IMR-90 (cell line): Measurements from ENCODE around the gene WDR46. TPM values are rescaled to one million over a fixed set of nuclear protein-coding genes. Genes with fewer than 3 reads are reported as not detected.

Experiments used
- ATAC-seq: fragments of 200-7000 bp; cut with Tn5 transposase; 2 replicates; pipeline ENCODE4 v1.9.1; 2020; ENCODE audit warnings: low read depth, mild to moderate bottlenecking, moderate library complexity
- BruUV-seq: library from RNA; stranded (reverse); fragments of 400-500 nt; replicated peaks from 2 replicates; lab custom pipeline; 2021; lab: Mats Ljungman, UMichigan
- CTCF ChIA-PET: fragments of 300-600 bp; formaldehyde crosslinking; extraction: SDS; loops from one replicate; lab custom pipeline; 2021; ENCODE audit warnings: antibody characterized with exemption; lab: Yijun Ruan, JAX
- POLR2A ChIA-PET: fragments of 300-600 bp; sonication (Branson Sonifier 250); formaldehyde crosslinking; loops from one replicate; lab custom pipeline; 2022; ENCODE audit warnings: antibody characterized with exemption; ENCODE audit not compliant: unreplicated experiment; lab: Charles Lee
- DNase-seq: peaks from one replicate; pipeline ENCODE4 v3.0.0; 2013
- H2AFZ ChIP-seq: replicated peaks from 2 replicates; pipeline ENCODE3; 2013; ENCODE audit warnings: low read length, mild to moderate bottlenecking; ENCODE audit not compliant: poor library complexity
- H2AK5ac ChIP-seq: 2 replicates; pipeline ENCODE4 v1.6.1; 2013; ENCODE audit warnings: low read depth, low read length, inconsistent platforms
- H2AK9ac ChIP-seq: replicated peaks from 2 replicates; pipeline ENCODE3; 2013; ENCODE audit warnings: mild to moderate bottlenecking, low read depth, low read length, moderate library complexity; ENCODE audit not compliant: poor library complexity
- H2BK120ac ChIP-seq: 2 replicates; pipeline ENCODE4 v1.6.1; 2013; ENCODE audit warnings: low read depth, low read length, inconsistent platforms
- H2BK15ac ChIP-seq: 3 replicates; pipeline ENCODE4 v1.6.1; 2013; ENCODE audit warnings: low read depth, low read length, inconsistent platforms
- H2BK20ac ChIP-seq: 2 replicates; pipeline ENCODE4 v1.6.1; 2013; ENCODE audit warnings: low read depth, mild to moderate bottlenecking, inconsistent platforms, low read length, moderate library complexity
- H2BK5ac ChIP-seq: 2 replicates; pipeline ENCODE4 v1.6.1; 2013; ENCODE audit warnings: mild to moderate bottlenecking, low read depth, low read length, inconsistent platforms; ENCODE audit not compliant: poor library complexity, severe bottlenecking
- H3K14ac ChIP-seq: replicated peaks from 2 replicates; pipeline ENCODE4 v1.6.1; 2013; ENCODE audit warnings: low read depth, low read length, inconsistent platforms
- H3K18ac ChIP-seq: 2 replicates; pipeline ENCODE4 v1.6.1; 2013; ENCODE audit warnings: low read depth, low read length, control low read depth
- H3K23ac ChIP-seq: 2 replicates; pipeline ENCODE4 v1.6.1; 2013; ENCODE audit warnings: low read depth, low read length, inconsistent platforms
- H3K27ac ChIP-seq: 2 replicates; pipeline ENCODE4 v1.5.1; 2013; ENCODE audit warnings: mild to moderate bottlenecking, control low read depth, low read length; ENCODE audit not compliant: insufficient read depth
- H3K27me3 ChIP-seq: 2 replicates; pipeline ENCODE4 v1.6.1; 2013; ENCODE audit warnings: low read length; ENCODE audit not compliant: control insufficient read depth, insufficient read depth
- H3K36me3 ChIP-seq: 2 replicates; pipeline ENCODE4 v1.6.1; 2013; ENCODE audit warnings: low read length, mixed read lengths; ENCODE audit not compliant: control insufficient read depth, insufficient read depth
- H3K4ac ChIP-seq: 2 replicates; pipeline ENCODE4 v1.6.1; 2013; ENCODE audit warnings: low read depth, low read length, inconsistent platforms
- H3K4me1 ChIP-seq: 2 replicates; pipeline ENCODE4 v1.6.1; 2013; ENCODE audit warnings: low read length, mixed read lengths; ENCODE audit not compliant: control insufficient read depth, insufficient read depth
- H3K4me2 ChIP-seq: 2 replicates; pipeline ENCODE4 v1.6.1; 2013; ENCODE audit warnings: low read depth, mild to moderate bottlenecking, control low read depth, low read length, moderate library complexity
- H3K4me3 ChIP-seq: 2 replicates; pipeline ENCODE4 v1.5.1; 2013; ENCODE audit warnings: low read depth, mild to moderate bottlenecking, control low read depth, low read length, moderate library complexity; ENCODE audit not compliant: insufficient read depth
- H3K56ac ChIP-seq: 2 replicates; pipeline ENCODE4 v1.6.1; 2013; ENCODE audit warnings: low read length, inconsistent platforms; ENCODE audit not compliant: insufficient read depth; ENCODE audit errors: extremely low read depth
- H3K79me1 ChIP-seq, 2 experiments: 2 replicates each; pipeline ENCODE4 v1.6.1; 2013; ENCODE audit warnings: low read length in 2 of 2, inconsistent platforms in 1 of 2, low read depth in 1 of 2
- H3K9ac ChIP-seq: 2 replicates; pipeline ENCODE4 v1.6.1; 2013; ENCODE audit warnings: low read depth, low read length, control low read depth
- H3K9me1 ChIP-seq: 2 replicates; pipeline ENCODE4 v1.6.1; 2013; ENCODE audit warnings: low read length, inconsistent platforms; ENCODE audit not compliant: insufficient read depth
- H3K9me3 ChIP-seq: 2 replicates; pipeline ENCODE4 v1.6.1; 2013; ENCODE audit warnings: low read length; ENCODE audit not compliant: control insufficient read depth, insufficient read depth
- H4K20me1 ChIP-seq: 2 replicates; pipeline ENCODE4 v1.6.1; 2013; ENCODE audit warnings: low read length, inconsistent platforms; ENCODE audit not compliant: insufficient read depth
- H4K5ac ChIP-seq: 2 replicates; pipeline ENCODE4 v1.6.1; 2013; ENCODE audit warnings: mild to moderate bottlenecking, low read depth, low read length, control low read depth
- H4K8ac ChIP-seq, 2 experiments: 2 replicates each; pipeline ENCODE4 v1.6.1; 2013; ENCODE audit warnings: low read depth in 2 of 2, low read length in 2 of 2, control low read depth in 1 of 2, inconsistent platforms in 1 of 2
- H4K91ac ChIP-seq: 2 replicates; pipeline ENCODE4 v1.6.1; 2013; ENCODE audit warnings: low read depth, low read length, inconsistent platforms; ENCODE audit not compliant: insufficient read depth
- BHLHE40 ChIP-seq: fragments of 150-350 bp; IDR thresholded peaks from 2 replicates; pipeline ENCODE4 v1.6.1; 2016; ENCODE audit warnings: mild to moderate bottlenecking, low read depth, low read length
- CEBPB ChIP-seq: IDR thresholded peaks from 2 replicates; pipeline ENCODE4 v1.6.1; 2012; ENCODE audit warnings: low read depth, low read length, improper control_type of control experiment
- CHD1 ChIP-seq: IDR thresholded peaks from 2 replicates; pipeline ENCODE4 v1.6.1; 2012; ENCODE audit warnings: low read depth, low read length, improper control_type of control experiment
- FOS ChIP-seq: fragments of 150-350 bp; IDR thresholded peaks from 2 replicates; pipeline ENCODE4 v1.6.1; 2016; ENCODE audit warnings: low read depth, low read length
- MAFK ChIP-seq: IDR thresholded peaks from 2 replicates; pipeline ENCODE4 v1.6.1; 2012; ENCODE audit warnings: low read depth, low read length, improper control_type of control experiment
- MAZ ChIP-seq: IDR thresholded peaks from 2 replicates; pipeline ENCODE4 v1.6.1; 2012; ENCODE audit warnings: low read depth, mild to moderate bottlenecking, low read length, improper control_type of control experiment, moderate library complexity, borderline replicate concordance
- MXI1 ChIP-seq: IDR thresholded peaks from 2 replicates; pipeline ENCODE4 v1.6.1; 2012; ENCODE audit warnings: low read depth, mild to moderate bottlenecking, low read length, moderate library complexity, borderline replicate concordance
- NFE2L2 ChIP-seq: fragments of 150-350 bp; IDR thresholded peaks from 2 replicates; pipeline ENCODE4 v1.6.1; 2016; ENCODE audit warnings: low read depth, mild to moderate bottlenecking, low read length
- POLR2A ChIP-seq: IDR thresholded peaks from 2 replicates; pipeline ENCODE4 v1.6.1; 2012; ENCODE audit warnings: mild to moderate bottlenecking, low read depth, low read length
- RAD21 ChIP-seq: IDR thresholded peaks from 2 replicates; pipeline ENCODE4 v1.6.1; 2012; ENCODE audit warnings: low read length, improper control_type of control experiment
- RCOR1 ChIP-seq: IDR thresholded peaks from 2 replicates; pipeline ENCODE4 v1.6.1; 2012; ENCODE audit warnings: mild to moderate bottlenecking, low read length, improper control_type of control experiment; ENCODE audit not compliant: insufficient replicate concordance
- RFX5 ChIP-seq: IDR thresholded peaks from 2 replicates; pipeline ENCODE4 v1.8.0; 2012; ENCODE audit warnings: low read depth, mild to moderate bottlenecking, low read length, moderate library complexity
- SMC3 ChIP-seq: fragments of 150-350 bp; IDR thresholded peaks from 2 replicates; pipeline ENCODE4 v1.6.1; 2016; ENCODE audit warnings: low read depth, mild to moderate bottlenecking, antibody characterized with exemption, low read length, moderate library complexity
- whole genome bisulfite sequencing, 2 experiments: methylation state at CpG; one replicate each; pipeline versions ENCODE4 v1.1.5 to v1.1.7; 2013; ENCODE audit warnings: missing lambda C conversion rate in 2 of 2; ENCODE audit not compliant: insufficient read length in 1 of 2; ENCODE audit errors: extremely low coverage in 2 of 2; 5-methylcytosine and 5-hydroxymethylcytosine counted together
- dilution Hi-C: fragments of 300-500 bp; cut with HindIII; formaldehyde crosslinking; loops from one replicate; pipeline ENCODE4 v1.14.3; 2018; ENCODE audit warnings: low sequenced_read_pairs; ENCODE audit not compliant: unreplicated experiment
- in situ Hi-C: fragments of 300-500 bp; cut with MboI; formaldehyde crosslinking; loops from 3 replicates; pipeline ENCODE4 v1.14.3; 2019; ENCODE audit warnings: low sequenced_read_pairs, inconsistent platforms, mixed read lengths
- intact Hi-C: fragments of 100-400 bp; cut with micrococcal nuclease; formaldehyde crosslinking; loops from 2 replicates; pipeline ENCODE4 v1.10.0; 2022
- polyA plus RNA-seq, 3 experiments: library from polyadenylated mRNA; depleted of rRNA; stranded (reverse); fragments of >200 nt; gene quantifications; 2 replicates each; pipeline ENCODE4 v1.2.3, GENCODE V29; 2012; ENCODE audit warnings: low replicate concordance in 1 of 3
- total RNA-seq: library from RNA; depleted of rRNA; stranded (reverse); fragments of >200 nt; gene quantifications from 2 replicates; pipeline ENCODE4 v1.2.3, GENCODE V29; 2012
- TF ChIP-seq, protein P1 (sequence below): fragments of 150-350 bp; IDR thresholded peaks from 2 replicates; pipeline ENCODE4 v1.6.1; 2017; ENCODE audit warnings: mild to moderate bottlenecking, antibody characterized with exemption, low read length, low read depth
- TF ChIP-seq, protein P2 (sequence below): conservative IDR thresholded peaks from 2 replicates; pipeline ENCODE4 v1.5.1; 2012; ENCODE audit warnings: mild to moderate bottlenecking, low read depth, low read length, improper control_type of control experiment
- TF ChIP-seq, protein P3 (sequence below): fragments of 150-350 bp; IDR thresholded peaks from 2 replicates; pipeline ENCODE4 v1.6.1; 2016; ENCODE audit warnings: low read depth, mild to moderate bottlenecking, low read length, moderate library complexity, borderline replicate concordance

WDR46 gene
- total and polyA plus RNA-seq, 2 of the 4 experiments (the other 2 are of a cell fraction) = 73.8 to 81.6 TPM

DNA sequence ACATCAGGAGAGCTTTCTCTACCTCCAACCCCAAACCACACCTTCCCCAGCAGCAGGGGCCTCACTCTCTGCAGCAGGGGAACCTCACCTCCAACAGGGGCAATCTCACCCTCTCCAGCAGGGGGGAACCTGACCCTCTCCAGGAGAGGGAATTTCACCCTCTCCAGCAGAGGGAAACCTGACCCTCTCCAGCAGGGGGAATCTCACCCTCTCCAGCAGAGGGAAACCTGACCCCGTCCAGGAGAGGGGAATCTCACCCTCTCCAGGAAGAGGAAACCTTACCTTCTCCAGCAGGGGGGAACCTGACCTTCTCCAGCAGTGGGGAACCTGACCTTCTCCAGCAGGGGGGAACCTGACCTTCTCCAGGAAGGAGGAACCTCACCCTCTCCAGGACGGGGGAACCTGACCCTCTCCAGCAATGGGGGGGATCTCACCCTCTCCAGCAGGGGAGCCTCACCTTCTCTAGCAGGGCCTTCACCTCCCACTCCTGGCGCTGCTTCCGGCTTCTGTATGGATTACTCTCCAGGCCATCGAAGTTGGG is 9.0 kb downstream of the WDR46 start:
- peak overlapping the region; percentile 43 for H2AFZ ChIP-seq
- intact Hi-C loops (no loop called here), in situ Hi-C loops (no loop called here), dilution Hi-C loops (no loop called here)
- no peak overlapping the region for H3K4ac ChIP-seq
- H3K14ac ChIP-seq = no peak overlapping the region
- no peak overlapping the region for H4K8ac ChIP-seq
- no peak overlapping the region for H3K56ac ChIP-seq
- H3K4me2 ChIP-seq = no peak overlapping the region
- peaks cover 13 to 37% of the 10 kb centered on the region in 2 experiments; a peak in 3 of 4 replicates for H3K79me1 ChIP-seq
- H3K36me3 ChIP-seq = peaks cover 60% of the 10 kb centered on the region
- ChIA-PET POLR2A (interaction anchor here (0.5 kb wide), 1 partner anchor 9 kb away, joined by 3 read pairs; the partner anchor contains the start of gene WDR46), CTCF (interaction anchor here (0.6 kb wide), 1 partner anchor 21 kb away, joined by 5 read pairs; no protein-coding TSS in a partner anchor)
- no peak overlapping the region for H2BK15ac ChIP-seq
- TF ChIP-seq CHD1 = no peak
- no peak for TF ChIP-seq MAFK
- no peak for TF ChIP-seq NFE2L2
- TF ChIP-seq, protein P1, sequence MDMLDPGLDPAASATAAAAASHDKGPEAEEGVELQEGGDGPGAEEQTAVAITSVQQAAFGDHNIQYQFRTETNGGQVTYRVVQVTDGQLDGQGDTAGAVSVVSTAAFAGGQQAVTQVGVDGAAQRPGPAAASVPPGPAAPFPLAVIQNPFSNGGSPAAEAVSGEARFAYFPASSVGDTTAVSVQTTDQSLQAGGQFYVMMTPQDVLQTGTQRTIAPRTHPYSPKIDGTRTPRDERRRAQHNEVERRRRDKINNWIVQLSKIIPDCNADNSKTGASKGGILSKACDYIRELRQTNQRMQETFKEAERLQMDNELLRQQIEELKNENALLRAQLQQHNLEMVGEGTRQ = no peak
- TF ChIP-seq MAZ = no peak
- TF ChIP-seq, protein P2, sequence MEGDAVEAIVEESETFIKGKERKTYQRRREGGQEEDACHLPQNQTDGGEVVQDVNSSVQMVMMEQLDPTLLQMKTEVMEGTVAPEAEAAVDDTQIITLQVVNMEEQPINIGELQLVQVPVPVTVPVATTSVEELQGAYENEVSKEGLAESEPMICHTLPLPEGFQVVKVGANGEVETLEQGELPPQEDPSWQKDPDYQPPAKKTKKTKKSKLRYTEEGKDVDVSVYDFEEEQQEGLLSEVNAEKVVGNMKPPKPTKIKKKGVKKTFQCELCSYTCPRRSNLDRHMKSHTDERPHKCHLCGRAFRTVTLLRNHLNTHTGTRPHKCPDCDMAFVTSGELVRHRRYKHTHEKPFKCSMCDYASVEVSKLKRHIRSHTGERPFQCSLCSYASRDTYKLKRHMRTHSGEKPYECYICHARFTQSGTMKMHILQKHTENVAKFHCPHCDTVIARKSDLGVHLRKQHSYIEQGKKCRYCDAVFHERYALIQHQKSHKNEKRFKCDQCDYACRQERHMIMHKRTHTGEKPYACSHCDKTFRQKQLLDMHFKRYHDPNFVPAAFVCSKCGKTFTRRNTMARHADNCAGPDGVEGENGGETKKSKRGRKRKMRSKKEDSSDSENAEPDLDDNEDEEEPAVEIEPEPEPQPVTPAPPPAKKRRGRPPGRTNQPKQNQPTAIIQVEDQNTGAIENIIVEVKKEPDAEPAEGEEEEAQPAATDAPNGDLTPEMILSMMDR = peak; percentile 83
- no peak for TF ChIP-seq BHLHE40
- no peak for TF ChIP-seq RFX5
- peak; percentile 75 for TF ChIP-seq SMC3
- TF ChIP-seq MXI1 = no peak
- TF ChIP-seq, protein P3, sequence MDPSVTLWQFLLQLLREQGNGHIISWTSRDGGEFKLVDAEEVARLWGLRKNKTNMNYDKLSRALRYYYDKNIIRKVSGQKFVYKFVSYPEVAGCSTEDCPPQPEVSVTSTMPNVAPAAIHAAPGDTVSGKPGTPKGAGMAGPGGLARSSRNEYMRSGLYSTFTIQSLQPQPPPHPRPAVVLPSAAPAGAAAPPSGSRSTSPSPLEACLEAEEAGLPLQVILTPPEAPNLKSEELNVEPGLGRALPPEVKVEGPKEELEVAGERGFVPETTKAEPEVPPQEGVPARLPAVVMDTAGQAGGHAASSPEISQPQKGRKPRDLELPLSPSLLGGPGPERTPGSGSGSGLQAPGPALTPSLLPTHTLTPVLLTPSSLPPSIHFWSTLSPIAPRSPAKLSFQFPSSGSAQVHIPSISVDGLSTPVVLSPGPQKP = no peak
- no peak for TF ChIP-seq CEBPB
- TF ChIP-seq POLR2A = no peak
- no peak for TF ChIP-seq FOS
- TF ChIP-seq RAD21 = peak; percentile 72
- TF ChIP-seq RCOR1 = no peak
- no peak overlapping the region for H3K27ac ChIP-seq
- no peak overlapping the region for H2AK5ac ChIP-seq
- no TSS peak for BruUV-seq
- DNase-seq (peak; percentile 64), ATAC-seq (peak; percentile 22)
- no peak overlapping the region for H4K91ac ChIP-seq
- no peaks in the 10 kb centered on the region for H3K27me3 ChIP-seq
- no peak overlapping the region for H3K4me3 ChIP-seq
- H3K18ac ChIP-seq = no peak overlapping the region
- no peak overlapping the region for H2BK120ac ChIP-seq
- no CpG with 5 or more reads among the region's 5 CpGs for WGBS, 2 experiments
- H3K23ac ChIP-seq = no peak overlapping the region
- H4K20me1 ChIP-seq = peaks cover 49% of the 10 kb centered on the region
- H3K9me3 ChIP-seq = no peaks in the 10 kb centered on the region
- no peak overlapping the region for H2BK5ac ChIP-seq
- H3K9me1 ChIP-seq = no peaks in the 10 kb centered on the region
- H3K4me1 ChIP-seq = peaks cover 6% of the 10 kb centered on the region
- no peak overlapping the region for H2BK20ac ChIP-seq
- no peak overlapping the region for H4K5ac ChIP-seq
- no peak overlapping the region for H3K9ac ChIP-seq
- H2AK9ac ChIP-seq = no peak overlapping the region
